H1 (cell line): ENCODE measurements around the gene SCAMP3. TPM values are rescaled to one million over a fixed set of nuclear protein-coding genes. Genes with fewer than 3 reads are reported as not detected.

Experiments used
- EZH2 ChIP-seq: fragments of 200-600 bp; sonication (generic); IDR thresholded peaks from 2 replicates; pipeline ENCODE4 v1.7.1; 2012; ENCODE audit warnings: low read depth, mild to moderate bottlenecking, moderate library complexity, low read length, inconsistent platforms; ENCODE audit not compliant: severe bottlenecking
- GTF2F1 ChIP-seq: IDR thresholded peaks from 2 replicates; pipeline ENCODE4 v1.6.1; 2012; ENCODE audit warnings: low read depth, low read length, improper control_type of control experiment, borderline replicate concordance
- KDM5A ChIP-seq: fragments of 200-600 bp; IDR thresholded peaks from 2 replicates; pipeline ENCODE4 v1.7.1; 2012; ENCODE audit warnings: mild to moderate bottlenecking, low read length, inconsistent platforms, mixed read lengths
- TAF7 ChIP-seq: optimal IDR thresholded peaks from 2 replicates; pipeline ENCODE3; 2011; ENCODE audit warnings: low read depth, mild to moderate bottlenecking, inconsistent platforms, low read length, moderate library complexity, borderline replicate concordance
- TCF12 ChIP-seq: IDR thresholded peaks from 2 replicates; pipeline ENCODE4 v1.6.1; 2011; ENCODE audit warnings: low read depth, mild to moderate bottlenecking, low read length
- polyA plus RNA-seq, 7 experiments: library from polyadenylated mRNA; depleted of rRNA in 3 of 7; stranded (reverse) in 5 of 7; unstranded in 2 of 7; fragments of >200 nt in 5 of 7; fragments of 200-250 nt in 2 of 7; gene quantifications; 1 replicate in 5 of 7; 2 replicates in 1 of 7; 4 replicates in 1 of 7; pipeline versions ENCODE4 v1.2.1 to v1.2.3, GENCODE V29; 2011 to 2013; ENCODE audit warnings: missing spikeins in 2 of 7, mixed read lengths in 2 of 7
- total RNA-seq: library from RNA; stranded (reverse); fragmentation: NEBNext Ultra II Directional; extraction: Animal tissue kit (Norgen Biotek cat#: 25700); gene quantifications from 2 replicates; pipeline ENCODE4 v1.2.1, GENCODE V29; 2021

SCAMP3 gene
- total and polyA plus RNA-seq, 2 of the 8 experiments (the other 6 are each of a cell fraction or from before 2014, with no cell fraction given) = 48.9 to 143 TPM

DNA sequence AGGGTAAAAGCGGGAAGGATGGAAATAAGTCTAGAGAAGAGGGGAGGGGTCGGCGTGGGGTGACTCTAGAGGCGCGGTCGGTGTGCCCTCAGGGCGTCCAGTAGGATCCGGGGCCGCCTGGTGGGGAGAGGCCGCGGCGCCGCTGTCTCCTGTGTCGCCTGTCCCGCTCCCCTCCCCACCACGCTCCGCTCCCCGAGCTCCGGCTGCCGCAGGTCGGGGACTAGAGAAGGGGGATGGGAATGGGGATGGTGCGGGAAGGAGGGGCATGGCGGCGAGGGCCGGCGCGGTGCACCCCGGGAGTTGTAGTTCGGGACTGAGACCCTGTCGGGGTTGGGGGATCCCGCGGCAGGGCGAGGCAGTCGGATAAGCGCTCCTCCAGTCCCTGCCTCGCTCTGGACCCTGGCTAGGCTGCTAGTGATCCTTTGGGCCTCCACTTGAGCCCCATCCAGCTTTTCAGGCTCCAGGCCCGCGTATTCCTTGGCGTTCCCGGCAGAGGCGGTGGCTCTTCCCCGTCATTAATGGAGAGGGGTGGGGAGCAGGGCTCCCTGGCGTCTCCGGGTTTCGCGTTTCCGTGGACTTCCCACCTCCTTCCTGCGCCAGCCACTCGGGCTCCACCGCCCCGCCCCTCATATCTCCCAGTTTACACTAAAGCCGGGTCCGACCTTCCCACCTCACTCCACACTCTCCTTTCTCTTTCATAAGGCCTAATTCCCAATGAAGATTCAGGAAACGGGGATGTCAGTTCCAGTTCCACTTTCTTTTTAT lies 6.7 kb downstream of the SCAMP3 start, which contains the start of gene ENTREP3 (continued):
- TF ChIP-seq KDM5A (no peak), TCF12 (no peak), EZH2 (no peak), TAF7 (no peak), GTF2F1 (no peak)
